ENCODE measurements around the gene LAMC3. TPM values are rescaled to one million over a fixed set of nuclear protein-coding genes. Genes with fewer than 3 reads are reported as not detected.

LAMC3 gene
- total RNA-seq, 1 donor from 2014 or later: 0.29 TPM

GRCh38 chr9:130990978-130991777 lies 17.8 kb upstream of the LAMC3 start:
- TF ChIP-seq CTCF (conservative IDR thresholded peaks at IDR 0.05; ENCODE audit: low read depth, low read length): no peak
- DNase-seq (ENCODE audit: low read depth): no peak
- H3K4me3 ChIP-seq (ENCODE audit: low read depth, low read length): no peak overlapping the region

DNA sequence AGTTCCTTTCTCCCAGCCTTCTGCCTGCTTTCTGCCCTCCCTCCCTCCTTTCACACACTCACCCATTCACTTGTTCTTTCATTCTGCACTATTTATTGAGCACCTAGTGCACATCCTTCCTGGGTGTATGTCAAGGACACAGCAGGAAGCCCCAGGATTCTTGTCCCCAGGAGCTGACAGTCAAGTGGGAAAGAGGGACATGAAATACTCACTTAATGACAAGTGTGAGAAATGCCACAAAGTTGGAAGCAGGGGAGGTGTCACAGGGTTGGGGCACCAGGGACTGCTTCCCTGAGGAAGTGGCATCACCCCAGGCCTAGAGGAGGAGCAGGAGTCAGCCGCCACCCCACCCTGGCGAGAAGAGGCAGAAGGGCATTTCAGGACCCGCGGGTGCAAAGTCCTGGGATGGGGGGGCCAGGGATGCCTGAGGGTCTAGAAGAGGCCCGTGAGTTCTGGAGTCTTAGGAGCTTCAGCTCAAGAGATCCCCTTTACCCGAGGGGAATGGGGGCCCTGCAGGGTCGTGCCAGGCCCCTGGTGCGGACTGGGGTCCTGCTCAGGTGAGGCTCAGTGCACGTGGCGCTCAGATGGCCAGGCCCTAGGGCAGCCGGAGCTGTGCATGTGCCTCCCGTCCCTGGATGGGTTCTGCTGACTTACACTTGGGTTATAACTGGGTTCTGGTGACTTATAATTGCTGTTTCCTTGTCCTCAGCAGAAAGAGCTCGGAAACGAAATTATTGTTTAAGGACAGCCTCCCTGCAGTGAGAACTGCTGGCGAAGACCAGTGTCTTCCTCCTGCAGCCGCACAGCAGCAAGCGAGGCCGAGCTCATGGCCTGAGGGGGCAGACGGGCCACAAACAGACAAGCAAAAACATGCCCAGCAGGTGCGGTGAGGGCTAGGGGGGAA lies 16.9 kb upstream of the LAMC3 start:
- H3K4me3 ChIP-seq (ENCODE audit: low read depth, low read length): no peak overlapping the region
- TF ChIP-seq CTCF (conservative IDR thresholded peaks at IDR 0.05; ENCODE audit: low read depth, low read length): no peak
- no peak for DNase-seq (ENCODE audit: low read depth)

GRCh38 chr9:130992682-130993032 lies 16.3 kb upstream of the LAMC3 start:
- no peak for DNase-seq (ENCODE audit: low read depth)
- H3K4me3 ChIP-seq (ENCODE audit: low read depth, low read length): no peak overlapping the region
- no peak for TF ChIP-seq CTCF (conservative IDR thresholded peaks at IDR 0.05; ENCODE audit: low read depth, low read length)

GRCh38 chr9:130993303-130994030 lies 15.5 kb upstream of the LAMC3 start:
- no peak overlapping the region for H3K4me3 ChIP-seq (ENCODE audit: low read depth, low read length)
- no peak for DNase-seq (ENCODE audit: low read depth)
- no peak for TF ChIP-seq CTCF (conservative IDR thresholded peaks at IDR 0.05; ENCODE audit: low read depth, low read length)

- DNase-seq (ENCODE audit: low read depth): no peak
- no peak for TF ChIP-seq CTCF (conservative IDR thresholded peaks at IDR 0.05; ENCODE audit: low read depth, low read length)
- H3K4me3 ChIP-seq (ENCODE audit: low read depth, low read length): no peak overlapping the region
Observed at GRCh38 chr9:130994135-130995085, 14.6 kb upstream of the LAMC3 start.

Measured in epithelial cell of proximal tubule (primary cell).